Measurements from ENCODE around the gene OMA1. TPM values are rescaled to one million over a fixed set of nuclear protein-coding genes. Genes with fewer than 3 reads are reported as not detected.

OMA1 gene
- total and polyA plus RNA-seq, 2 donors from 2014 or later, result 24.8 to 42.6 TPM

- DNase-seq (no peak), FAIRE-seq (no peak)
- Histone ChIP-seq H3K4me3 (ENCODE audit: low read length in 3 of 3) (no peak overlapping the region), H3K27me3 (ENCODE audit: control insufficient read depth, insufficient read depth, low read length) (no peaks in the 10 kb centered on the region), H3K36me3 (ENCODE audit: control insufficient read depth in 2 of 3, insufficient read depth in 3 of 3, low read length in 3 of 3) (no peaks in the 10 kb centered on the region), H3K9ac (ENCODE audit: low read length in 3 of 3) (peak overlapping the region in 1 of 3 donors; percentile 8), H3K27ac (ENCODE audit: low read depth in 2 of 2, low read length in 2 of 2) (peak overlapping the region; percentile 47 to 56), H3K4me1 (ENCODE audit: control insufficient read depth in 2 of 3, insufficient read depth in 2 of 3, low read depth in 1 of 3, low read length in 3 of 3) (peaks cover 5 to 10% (median 5%) of the 10 kb centered on the region in 3 donors), H3K9me3 (ENCODE audit: control insufficient read depth in 2 of 3, insufficient read depth in 1 of 3, low read length in 3 of 3) (no peaks in the 10 kb centered on the region)
- TF ChIP-seq CTCF (IDR thresholded peaks at IDR 0.05; ENCODE audit: borderline replicate concordance, extremely low read depth, insufficient read depth), result no peak
- intact Hi-C loops (cut with DNase I), result no loop called here
Measured at GRCh38 chr1:58591806-58592205, 45.3 kb upstream of the OMA1 start.

- Histone ChIP-seq H3K27me3 (ENCODE audit: control insufficient read depth, insufficient read depth, low read length) (no peaks in the 10 kb centered on the region), H3K9ac (ENCODE audit: low read length in 3 of 3) (no peak overlapping the region), H3K9me3 (ENCODE audit: control insufficient read depth in 2 of 3, insufficient read depth in 1 of 3, low read length in 3 of 3) (no peaks in the 10 kb centered on the region), H3K36me3 (ENCODE audit: control insufficient read depth in 2 of 3, insufficient read depth in 3 of 3, low read length in 3 of 3) (no peaks in the 10 kb centered on the region), H3K4me1 (ENCODE audit: control insufficient read depth in 2 of 3, insufficient read depth in 2 of 3, low read depth in 1 of 3, low read length in 3 of 3) (peaks cover 5 to 7% (median 5%) of the 10 kb centered on the region in 3 donors), H3K4me3 (ENCODE audit: low read length in 3 of 3) (no peak overlapping the region), H3K27ac (ENCODE audit: low read depth in 2 of 2, low read length in 2 of 2) (no peak overlapping the region)
- TF ChIP-seq CTCF (IDR thresholded peaks at IDR 0.05; ENCODE audit: borderline replicate concordance, extremely low read depth, insufficient read depth), result no peak
- FAIRE-seq, result no peak
- intact Hi-C loops (cut with DNase I), result no loop called here
- no peak for DNase-seq
Measured at GRCh38 chr1:58590019-58590418, 43.5 kb upstream of the OMA1 start.

- H3K27ac ChIP-seq (ENCODE audit: low read depth in 2 of 2, low read length in 2 of 2), result no peak overlapping the region
- no peaks in the 10 kb centered on the region for H3K36me3 ChIP-seq (ENCODE audit: control insufficient read depth in 2 of 3, insufficient read depth in 3 of 3, low read length in 3 of 3)
- no peaks in the 10 kb centered on the region for H3K9me3 ChIP-seq (ENCODE audit: control insufficient read depth in 2 of 3, insufficient read depth in 1 of 3, low read length in 3 of 3)
- H3K27me3 ChIP-seq (ENCODE audit: control insufficient read depth, insufficient read depth, low read length), result no peaks in the 10 kb centered on the region
- H3K4me3 ChIP-seq (ENCODE audit: low read length in 3 of 3), result no peak overlapping the region
- no peak for TF ChIP-seq CTCF (IDR thresholded peaks at IDR 0.05; ENCODE audit: borderline replicate concordance, extremely low read depth, insufficient read depth)
- no peak overlapping the region for H3K9ac ChIP-seq (ENCODE audit: low read length in 3 of 3)
- no peak for DNase-seq
- peaks cover 5 to 7% (median 6%) of the 10 kb centered on the region in 3 donors for H3K4me1 ChIP-seq (ENCODE audit: control insufficient read depth in 2 of 3, insufficient read depth in 2 of 3, low read depth in 1 of 3, low read length in 3 of 3)
- intact Hi-C loops (cut with DNase I), result no loop called here
- no peak for FAIRE-seq
Measured at GRCh38 chr1:58588396-58588795, 41.9 kb upstream of the OMA1 start.

GRCh38 chr1:58587667-58588066 is 41.1 kb upstream of the OMA1 start:
- intact Hi-C loops (cut with DNase I), result no loop called here
- Histone ChIP-seq H3K4me1 (ENCODE audit: control insufficient read depth in 2 of 3, insufficient read depth in 2 of 3, low read depth in 1 of 3, low read length in 3 of 3) (peaks cover 2 to 5% (median 4%) of the 10 kb centered on the region in 3 donors), H3K27me3 (ENCODE audit: control insufficient read depth, insufficient read depth, low read length) (no peaks in the 10 kb centered on the region), H3K27ac (ENCODE audit: low read depth in 2 of 2, low read length in 2 of 2) (no peak overlapping the region), H3K4me3 (ENCODE audit: low read length in 3 of 3) (no peak overlapping the region), H3K36me3 (ENCODE audit: control insufficient read depth in 2 of 3, insufficient read depth in 3 of 3, low read length in 3 of 3) (no peaks in the 10 kb centered on the region), H3K9ac (ENCODE audit: low read length in 3 of 3) (no peak overlapping the region), H3K9me3 (ENCODE audit: control insufficient read depth in 2 of 3, insufficient read depth in 1 of 3, low read length in 3 of 3) (no peaks in the 10 kb centered on the region)
- no peak for TF ChIP-seq CTCF (IDR thresholded peaks at IDR 0.05; ENCODE audit: borderline replicate concordance, extremely low read depth, insufficient read depth)
- DNase-seq (no peak), FAIRE-seq (no peak)

Data from kidney (tissue), 14 donors.